ENCODE data around the gene REV3L.

DNA sequence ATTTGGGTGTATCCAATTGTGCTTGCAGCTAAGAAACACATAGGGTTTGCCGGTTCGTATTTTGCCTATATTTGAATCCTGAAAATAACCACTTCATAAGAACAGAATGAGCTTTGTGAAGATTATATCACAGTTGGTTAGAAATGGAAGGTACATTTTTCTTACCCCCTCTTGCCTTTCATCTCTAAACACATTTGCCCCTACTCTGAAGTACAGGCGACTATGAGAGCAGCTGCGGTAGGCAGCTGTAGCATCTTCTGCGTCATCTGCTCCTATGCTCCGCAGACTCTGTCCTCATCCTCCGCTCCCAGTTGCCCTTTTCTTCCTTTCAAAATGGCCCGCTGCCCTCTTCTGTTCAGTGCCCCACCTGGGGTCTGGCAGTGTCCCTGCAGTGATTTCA is 47.6 kb upstream of the REV3L start:
- TF ChIP-seq GATA3 (IDR thresholded peaks at IDR 0.05; ENCODE audit: low read depth, low read length) (no peak), GATA2 (IDR thresholded peaks at IDR 0.05; ENCODE audit: low read depth, low read length) (no peak)

All from SH-SY5Y (cell line).